ENCODE data around the gene MAP3K14.

Gene MAP3K14

DNA sequence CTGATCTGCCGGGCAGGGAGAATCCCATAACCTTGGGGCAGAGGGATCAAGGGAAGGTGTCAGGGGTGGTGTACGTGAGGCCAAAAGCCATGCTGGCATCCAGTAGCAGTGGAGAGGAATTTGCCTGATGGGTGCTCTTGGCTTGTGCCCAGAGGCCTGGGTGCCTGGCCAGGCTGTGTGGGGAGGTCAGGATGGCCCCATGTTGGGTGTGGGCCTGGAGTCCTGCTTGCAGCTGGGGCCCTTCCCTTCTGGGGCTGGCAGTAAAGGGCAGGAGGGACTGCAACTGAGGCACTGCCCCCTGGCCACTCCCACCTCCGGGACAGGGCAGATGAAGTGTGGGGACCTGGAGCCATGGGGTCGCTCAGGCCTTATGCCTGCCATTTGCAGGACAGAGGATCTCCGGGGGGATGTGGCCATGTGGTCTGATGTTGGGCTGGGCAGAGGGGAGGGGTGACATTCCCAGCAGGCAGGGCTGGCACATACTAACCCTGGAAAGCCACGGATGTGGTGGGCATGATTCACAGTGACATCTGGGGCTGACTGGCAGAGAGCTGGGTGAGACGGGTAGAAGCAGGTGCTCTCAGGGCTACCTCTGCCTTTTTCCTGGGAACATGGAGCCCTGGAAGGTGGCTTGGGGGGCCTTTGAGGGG, 91.6 kb downstream of the MAP3K14 start:
- DNase-seq (ENCODE audit: low read depth in 4 of 4, low spot score in 1 of 4): no peak

DNA sequence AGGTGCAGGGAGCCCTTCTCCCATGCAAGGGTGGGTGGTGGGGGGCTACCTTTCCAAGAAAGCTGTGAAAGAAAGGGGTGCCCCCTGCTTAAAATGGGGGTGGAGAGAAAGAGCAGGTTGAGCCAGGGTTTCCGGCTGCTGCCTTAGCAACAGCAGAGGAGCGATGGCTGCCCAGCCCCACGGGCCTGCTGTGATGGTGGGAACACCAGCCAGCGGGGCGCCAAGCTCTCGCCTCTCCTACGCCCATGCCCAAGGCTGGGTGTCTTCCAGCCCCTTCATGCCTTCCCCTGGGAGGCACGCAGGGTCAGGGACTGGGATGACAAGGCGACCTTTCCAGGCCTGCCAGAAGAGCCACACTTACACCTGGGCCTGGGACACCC, 92.2 kb downstream of the MAP3K14 start:
- no peak for DNase-seq (ENCODE audit: low read depth in 4 of 4, low spot score in 1 of 4)

DNA sequence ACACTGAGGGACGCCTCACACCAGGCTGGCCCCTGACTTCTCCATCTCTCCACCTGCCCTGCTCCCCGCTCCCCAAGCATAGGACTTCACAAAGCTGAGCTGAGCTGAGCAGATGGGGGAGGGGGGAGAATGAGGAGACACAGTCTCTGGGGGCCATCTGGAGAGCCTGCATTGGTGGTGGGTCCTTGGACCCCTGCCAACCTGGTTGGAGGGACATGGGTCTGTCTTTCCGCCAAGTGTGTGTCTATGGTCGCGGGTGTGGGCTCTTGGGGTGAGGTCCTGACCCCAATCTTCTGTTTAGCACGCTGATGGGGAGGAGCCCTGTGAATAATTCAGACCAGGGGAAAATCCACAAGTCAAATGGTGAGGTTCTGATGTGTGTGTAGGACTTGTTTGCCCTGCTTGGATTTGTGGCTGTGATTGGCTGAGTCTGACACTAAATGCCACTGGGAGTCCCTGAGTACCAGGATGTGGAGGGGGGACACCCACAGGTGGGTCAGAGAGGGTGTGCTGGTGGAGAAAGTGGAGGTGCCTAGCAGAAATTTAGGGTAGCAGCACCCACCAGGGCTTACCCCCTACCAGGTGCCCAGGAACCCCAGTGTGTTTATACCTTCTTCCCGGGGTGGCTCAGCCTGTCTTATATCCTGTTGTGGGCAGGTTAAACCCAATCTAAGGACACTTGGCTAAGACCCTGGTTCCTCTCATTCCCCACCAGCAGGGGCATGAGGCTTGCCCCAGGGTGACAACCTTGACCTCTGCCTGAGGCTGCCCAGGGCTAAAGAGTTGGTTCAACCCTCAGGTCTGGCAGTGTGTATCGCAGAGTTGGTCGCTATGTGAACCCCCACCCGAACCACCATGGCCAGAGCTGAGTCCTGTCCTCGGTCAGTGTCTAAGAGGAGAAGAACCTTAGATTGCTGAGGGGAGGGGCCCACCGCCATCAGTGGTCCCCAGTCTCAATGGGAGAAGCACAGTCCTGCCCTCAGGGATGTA, 93.0 kb downstream of the MAP3K14 start:
- no peak for DNase-seq (ENCODE audit: low read depth in 4 of 4, low spot score in 1 of 4)

DNA sequence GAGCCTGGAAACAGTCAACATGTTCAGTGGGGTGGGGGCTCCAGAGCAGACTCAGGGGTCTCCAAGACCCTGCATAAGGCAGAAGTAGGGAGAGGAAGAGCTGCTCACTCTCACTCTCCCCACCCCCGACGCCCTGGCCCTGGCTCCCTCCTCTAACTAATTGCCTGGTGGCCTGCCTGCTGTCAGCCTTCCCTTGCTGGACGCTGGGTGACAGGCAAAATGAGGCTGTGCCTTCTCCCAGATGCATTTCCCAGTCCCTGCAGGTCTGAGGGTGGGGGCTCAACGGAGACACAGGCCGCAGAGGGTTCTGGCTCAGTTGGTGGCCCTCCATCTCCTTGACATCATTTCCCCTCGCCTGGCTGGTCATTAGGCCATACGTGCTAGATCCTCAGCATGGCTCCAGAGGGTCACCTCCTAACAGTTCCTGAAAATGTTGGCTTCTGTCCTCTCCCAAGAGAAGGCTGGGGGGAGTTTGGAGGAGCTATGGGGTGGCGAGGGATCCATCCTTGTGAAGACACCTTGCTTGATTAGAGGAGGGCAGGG, 93.8 kb downstream of the MAP3K14 start:
- DNase-seq (ENCODE audit: low read depth in 4 of 4, low spot score in 1 of 4): no peak

DNA sequence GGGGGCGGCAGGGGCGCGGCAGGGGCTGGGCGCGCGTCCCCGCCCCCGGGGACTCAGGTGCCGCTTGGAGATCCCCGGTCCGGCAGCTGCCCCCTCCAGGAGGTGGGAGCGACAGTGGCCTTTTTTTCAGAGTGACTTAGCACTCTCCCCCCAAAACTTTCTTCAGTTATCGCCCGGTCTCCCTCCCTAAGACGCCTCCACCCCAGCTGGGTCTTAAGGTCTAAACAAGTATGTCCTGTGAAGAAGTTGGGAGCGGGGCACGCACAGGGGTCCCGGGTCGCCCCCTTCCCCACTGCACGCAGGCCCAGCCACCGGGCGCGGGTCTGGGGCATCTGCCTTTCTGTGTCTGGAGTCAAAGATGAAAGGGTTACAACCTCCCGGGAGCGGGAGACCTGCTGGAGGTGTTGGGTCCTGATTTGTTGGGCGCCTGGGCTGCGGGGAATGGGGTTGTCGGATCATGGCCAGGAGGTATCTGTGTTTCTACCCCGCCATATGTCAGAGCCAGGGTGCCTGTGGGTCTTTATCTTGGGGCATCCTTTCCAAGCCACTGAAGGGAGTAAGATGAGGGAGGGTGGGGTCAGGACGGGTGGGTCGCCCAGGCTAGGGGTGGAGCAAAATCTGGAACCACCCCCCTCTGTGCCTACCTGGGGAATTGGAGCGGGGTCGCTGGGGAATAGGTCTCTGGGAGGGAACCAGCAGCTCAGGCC, 94.4 kb downstream of the MAP3K14 start:
- DNase-seq (ENCODE audit: low read depth in 4 of 4, low spot score in 1 of 4): no peak

DNA sequence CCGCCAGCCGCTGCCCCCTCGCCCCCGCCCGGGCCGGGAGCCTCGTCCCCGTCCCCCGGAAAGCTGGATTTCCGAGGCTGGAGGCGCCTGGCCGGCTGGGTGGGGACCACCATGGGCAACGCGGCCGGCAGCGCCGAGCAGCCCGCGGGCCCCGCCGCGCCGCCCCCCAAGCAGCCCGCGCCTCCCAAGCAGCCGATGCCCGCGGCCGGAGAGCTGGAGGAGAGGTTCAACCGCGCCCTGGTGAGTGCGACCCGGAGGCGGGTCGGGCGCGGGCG, 94.9 kb downstream of the MAP3K14 start:
- no peak for DNase-seq (ENCODE audit: low read depth in 4 of 4, low spot score in 1 of 4)

DNA sequence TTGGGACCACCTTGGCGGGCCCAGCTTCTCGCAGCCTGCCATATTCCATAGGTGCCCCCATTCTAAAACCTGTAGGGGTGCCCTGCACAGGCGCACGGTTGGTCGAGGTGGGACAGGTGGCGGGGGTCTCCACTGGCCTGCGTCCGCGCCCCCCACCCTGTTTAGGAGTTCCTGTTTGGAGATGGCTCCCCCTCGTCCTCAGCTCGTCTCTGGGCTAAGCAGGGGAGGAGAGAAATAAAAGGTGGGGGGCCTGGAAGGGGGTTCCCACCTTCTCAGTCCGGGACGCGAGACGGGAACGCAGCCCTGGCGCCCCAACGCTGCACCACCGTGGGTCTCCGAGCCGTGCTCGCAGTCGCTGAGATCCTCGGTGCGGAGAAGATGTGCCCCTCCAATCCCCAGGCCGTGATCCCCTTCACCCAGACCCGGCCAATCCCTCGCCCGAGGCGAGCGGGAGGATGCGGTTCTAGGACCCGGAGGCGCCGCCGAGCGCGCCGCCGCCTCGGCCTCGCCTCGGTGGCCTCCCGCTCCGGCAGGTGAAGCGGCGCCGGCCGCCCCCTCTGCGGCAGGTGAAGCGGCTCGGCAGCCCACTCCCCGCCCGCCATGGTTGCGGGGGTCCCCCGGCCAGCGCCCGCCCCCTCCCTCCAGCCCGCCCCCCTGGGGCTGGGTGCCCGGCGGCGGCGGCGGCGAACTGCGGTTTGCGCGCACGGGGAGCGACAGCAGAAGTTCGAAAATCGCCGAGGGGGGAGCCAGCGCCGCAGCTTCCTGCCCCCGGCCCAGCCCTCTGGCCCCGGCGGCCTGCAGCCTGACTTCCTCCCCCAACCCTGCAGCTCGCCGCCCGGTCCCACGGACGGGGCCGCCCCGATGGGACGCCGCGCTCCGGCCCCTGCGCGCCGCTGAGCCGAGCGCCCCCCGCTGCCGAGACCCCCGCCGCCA, 95.5 kb downstream of the MAP3K14 start, which contains the start of gene FMNL1:
Gene FMNL1, plus strand, starts transcription at position 805 of the 933 bp plus-strand sequence. CDS start 240 bp downstream, outside the sequence.
- DNase-seq (ENCODE audit: low read depth in 4 of 4, low spot score in 1 of 4): peak in 1 of 4 experiments; percentile 45

DNA sequence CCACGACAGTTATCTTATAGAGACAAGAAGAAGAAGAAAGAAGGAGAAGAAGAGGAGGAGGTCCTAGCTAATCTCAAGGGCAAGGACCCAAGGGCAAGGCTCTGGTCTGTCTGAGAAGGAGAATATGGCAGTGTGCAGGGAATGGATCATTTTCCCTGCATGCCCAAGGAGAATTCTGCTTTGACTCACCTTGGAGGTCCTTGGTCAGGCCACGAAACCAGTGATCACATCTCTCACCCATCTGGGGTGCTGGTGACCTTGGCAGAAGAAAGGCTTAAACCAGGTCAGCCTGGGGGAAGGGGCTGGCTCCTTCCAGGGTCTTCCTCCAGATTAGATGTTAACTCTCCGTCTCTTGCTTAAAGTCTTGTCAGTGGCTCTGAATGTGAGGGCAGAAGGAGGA, 96.7 kb downstream of the MAP3K14 start:
- no peak for DNase-seq (ENCODE audit: low read depth in 4 of 4, low spot score in 1 of 4)

DNA sequence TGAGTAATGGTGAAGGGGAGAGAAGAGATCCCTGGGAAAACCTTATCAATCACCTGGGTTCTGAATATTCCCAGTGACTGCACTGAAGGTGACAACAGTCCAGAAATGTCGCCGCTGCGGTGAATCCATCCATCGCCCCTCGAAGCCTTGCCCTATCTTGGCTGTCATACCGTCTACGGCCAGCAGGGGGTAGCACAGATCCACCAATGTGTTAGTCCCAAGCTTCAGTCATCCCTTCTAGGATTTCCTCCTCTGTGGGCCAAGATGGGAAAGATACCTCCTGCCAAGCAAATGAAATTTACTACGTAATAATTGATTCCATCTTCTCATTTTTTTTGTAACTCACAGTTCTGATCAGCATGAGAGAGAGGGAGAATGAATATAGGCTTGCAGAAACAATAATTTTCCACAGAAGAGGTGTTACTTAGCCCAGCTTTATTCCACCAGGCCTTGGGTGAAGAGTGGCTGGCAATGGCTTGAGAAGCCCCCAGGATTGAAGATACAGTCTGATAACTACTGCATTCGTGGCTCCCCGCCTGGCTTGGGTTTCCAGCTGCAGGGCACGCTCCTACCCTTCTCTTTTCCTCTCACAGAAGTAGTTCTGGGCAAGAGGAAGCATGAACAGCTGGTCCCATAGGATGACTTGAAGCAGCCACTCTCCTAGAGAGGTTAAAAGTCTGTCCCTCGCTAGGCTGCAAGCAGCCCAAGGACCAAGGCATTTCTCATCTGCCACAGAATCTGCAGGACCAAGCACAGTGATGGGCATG, 97.7 kb downstream of the MAP3K14 start:
- DNase-seq (ENCODE audit: low read depth in 4 of 4, low spot score in 1 of 4): peak; percentile 79 to 92 (median 80)

Data from stimulated activated CD4-positive, alpha-beta T cell treated with anti-CD3 and anti-CD28 coated beads, Interleukin-1b, Interleukin-23, amount 100 ng/mL, for 24 hours (primary cell).